Omental fat pad (tissue), 4 donors: Measurements from ENCODE around the gene NMNAT2. TPM values are rescaled to one million over a fixed set of nuclear protein-coding genes. Genes with fewer than 3 reads are reported as not detected.

ENCODE experiments used
- ATAC-seq: fragments of 150-250 bp; one replicate; pipeline ENCODE4 v1.9.1; 2016; ENCODE audit warnings: mild to moderate bottlenecking, moderate library complexity; ENCODE audit not compliant: low FRiP score
- DNase-seq: peaks from one replicate; pipeline ENCODE4 v3.0.0-alpha.2; 2019; ENCODE audit warnings: low spot score
- total RNA-seq, 4 donors: library from RNA; depleted of rRNA; stranded (reverse); fragments of >200 nt; gene quantifications; one replicate each; pipeline ENCODE4 v1.1.0, GENCODE V29; 2016
- TF ChIP-seq, protein P1 (sequence below), 3 donors: fragments of 450-650 bp; IDR thresholded peaks; one replicate each; pipeline ENCODE4 v1.5.1; 2016 to 2017; ENCODE audit warnings: antibody characterized with exemption in 3 of 3, mild to moderate bottlenecking in 3 of 3, moderate library complexity in 2 of 3

NMNAT2 gene
- total RNA-seq, 4 donors from 2014 or later, result 0.84 to 11.3 (median 5.2) TPM

DNA sequence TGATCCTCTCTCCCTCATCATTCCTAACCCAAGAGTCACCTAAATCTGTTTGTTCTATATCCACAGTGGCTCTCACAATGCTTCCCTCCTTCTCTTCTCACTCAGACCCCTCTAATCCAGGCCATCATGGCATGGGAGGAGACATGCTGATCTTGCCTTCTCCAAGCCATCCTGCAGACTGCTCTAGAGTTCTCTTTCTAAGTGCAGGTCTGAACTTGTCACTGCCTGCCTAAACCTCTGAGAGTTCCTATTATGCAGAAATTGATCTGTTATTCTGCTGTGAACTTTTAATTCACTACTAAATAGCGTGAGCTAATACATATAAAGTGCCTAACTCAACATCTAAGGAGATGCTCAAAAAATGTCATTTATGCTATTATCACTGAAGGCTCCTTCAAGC is 205.3 kb downstream of the NMNAT2 start:
- DNase-seq, result no peak
- TF ChIP-seq, protein P1, sequence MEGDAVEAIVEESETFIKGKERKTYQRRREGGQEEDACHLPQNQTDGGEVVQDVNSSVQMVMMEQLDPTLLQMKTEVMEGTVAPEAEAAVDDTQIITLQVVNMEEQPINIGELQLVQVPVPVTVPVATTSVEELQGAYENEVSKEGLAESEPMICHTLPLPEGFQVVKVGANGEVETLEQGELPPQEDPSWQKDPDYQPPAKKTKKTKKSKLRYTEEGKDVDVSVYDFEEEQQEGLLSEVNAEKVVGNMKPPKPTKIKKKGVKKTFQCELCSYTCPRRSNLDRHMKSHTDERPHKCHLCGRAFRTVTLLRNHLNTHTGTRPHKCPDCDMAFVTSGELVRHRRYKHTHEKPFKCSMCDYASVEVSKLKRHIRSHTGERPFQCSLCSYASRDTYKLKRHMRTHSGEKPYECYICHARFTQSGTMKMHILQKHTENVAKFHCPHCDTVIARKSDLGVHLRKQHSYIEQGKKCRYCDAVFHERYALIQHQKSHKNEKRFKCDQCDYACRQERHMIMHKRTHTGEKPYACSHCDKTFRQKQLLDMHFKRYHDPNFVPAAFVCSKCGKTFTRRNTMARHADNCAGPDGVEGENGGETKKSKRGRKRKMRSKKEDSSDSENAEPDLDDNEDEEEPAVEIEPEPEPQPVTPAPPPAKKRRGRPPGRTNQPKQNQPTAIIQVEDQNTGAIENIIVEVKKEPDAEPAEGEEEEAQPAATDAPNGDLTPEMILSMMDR (IDR thresholded peaks at IDR 0.05), result no peak
- ATAC-seq, result no peak

DNA sequence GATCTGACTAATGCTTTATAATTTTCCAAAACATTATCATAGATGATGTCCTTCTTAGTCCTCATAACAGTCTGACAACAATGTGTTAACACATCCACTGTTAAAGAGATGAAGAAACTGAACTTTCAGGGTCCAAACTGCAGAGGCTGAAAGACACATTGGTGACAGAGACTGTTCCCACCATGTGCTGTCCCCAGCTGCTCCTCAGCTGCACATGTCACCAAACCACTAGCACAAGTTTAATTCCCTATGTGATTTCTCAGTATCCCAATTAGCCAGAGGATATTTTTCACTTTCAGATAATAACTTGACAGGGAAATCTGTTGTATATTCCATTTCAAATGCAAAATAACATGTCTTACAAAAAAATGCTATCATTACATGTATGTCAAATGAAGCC is 207.5 kb downstream of the NMNAT2 start:
- ATAC-seq (no peak), DNase-seq (no peak)
- TF ChIP-seq, protein P1 (IDR thresholded peaks at IDR 0.05), result no peak

DNA sequence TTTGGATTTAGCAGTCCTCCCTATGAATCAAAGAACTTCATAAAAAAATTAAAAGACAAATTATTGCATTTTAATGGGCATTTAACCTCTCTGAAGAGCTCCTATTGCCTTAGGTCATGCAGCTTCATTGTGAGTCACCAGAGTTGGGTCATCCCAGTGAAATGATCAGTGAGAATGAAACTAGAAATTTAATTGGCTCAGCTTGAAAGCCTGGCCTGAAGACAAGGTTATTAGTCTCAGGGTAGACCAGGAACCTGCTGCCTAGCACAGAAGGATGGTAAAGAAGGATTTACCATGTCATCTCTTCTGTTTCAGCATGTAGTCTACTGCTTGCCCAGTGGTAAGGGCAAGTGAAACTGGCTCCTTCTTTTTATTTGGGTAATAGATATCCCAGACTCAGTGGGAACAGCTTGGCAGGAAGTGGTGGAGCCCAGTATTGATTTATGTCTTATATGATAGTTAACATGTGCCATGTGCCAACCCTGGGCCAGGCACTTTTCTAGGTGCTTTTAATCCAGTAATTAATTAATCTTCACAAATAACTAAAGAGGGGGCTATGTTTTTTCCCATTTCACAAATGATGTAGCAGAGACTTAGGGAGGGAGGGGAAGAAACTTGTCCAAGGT is 208.5 kb downstream of the NMNAT2 start:
- peak; percentile 89 for ATAC-seq
- no peak for DNase-seq
- TF ChIP-seq, protein P1 (IDR thresholded peaks at IDR 0.05), result no peak

DNA sequence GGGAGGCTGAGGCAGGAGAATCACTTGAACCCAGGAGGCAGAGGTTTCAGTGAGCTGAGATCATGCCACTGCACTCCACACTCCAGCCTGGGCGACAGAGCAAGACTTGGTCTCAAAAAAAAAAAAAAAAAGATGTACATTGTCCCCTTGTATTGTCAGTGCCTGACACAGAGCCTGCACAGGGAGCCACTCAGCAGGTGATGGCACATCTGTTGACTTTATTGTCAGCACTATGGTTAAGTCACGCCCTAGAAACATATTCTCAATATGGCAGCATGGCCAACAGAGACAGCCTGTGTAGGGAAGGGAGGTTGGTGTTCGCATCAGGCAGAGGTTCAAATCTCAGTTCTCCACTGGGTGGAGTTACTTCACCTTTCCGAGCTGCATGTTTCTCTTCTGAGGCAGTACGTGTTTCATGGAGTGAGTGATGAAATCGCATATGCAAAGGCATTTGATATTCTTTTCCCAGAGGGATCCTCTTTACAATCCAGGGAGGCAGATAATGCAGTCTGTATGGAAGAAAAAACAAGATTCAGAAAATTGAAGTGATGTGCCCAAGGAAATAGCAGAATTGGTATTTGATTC is 211.6 kb downstream of the NMNAT2 start:
- DNase-seq, result no peak
- no peak for ATAC-seq
- TF ChIP-seq, protein P1 (IDR thresholded peaks at IDR 0.05), result no peak

DNA sequence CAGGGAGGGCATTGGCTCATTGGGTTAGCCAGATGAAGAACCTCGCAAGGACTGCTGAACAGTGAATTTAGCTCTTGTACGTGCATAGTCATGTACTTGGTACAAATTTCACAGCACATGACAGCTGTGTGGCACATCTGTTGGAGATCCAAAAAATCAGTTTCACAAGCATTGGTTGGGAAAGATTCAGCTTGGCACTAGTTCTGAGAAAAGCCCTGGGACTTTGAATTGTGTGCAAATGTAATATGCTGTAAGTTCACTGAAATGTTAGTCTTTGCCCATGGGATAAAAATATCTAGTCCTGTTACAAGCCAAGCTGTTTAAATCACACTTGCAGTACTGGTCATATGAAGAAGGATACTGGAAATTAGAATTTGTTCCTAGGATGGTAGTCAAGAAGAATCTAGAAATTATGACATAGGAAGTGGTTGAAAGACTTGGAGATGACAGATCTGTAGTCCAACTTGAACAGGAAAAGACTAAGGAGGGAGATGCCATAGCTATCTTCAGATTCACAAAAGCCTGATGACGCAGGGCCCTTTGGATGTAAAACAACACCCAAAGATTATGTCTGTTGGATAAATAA is 212.9 kb downstream of the NMNAT2 start:
- TF ChIP-seq, protein P1 (IDR thresholded peaks at IDR 0.05), result no peak
- DNase-seq (no peak), ATAC-seq (peak; percentile 65)

DNA sequence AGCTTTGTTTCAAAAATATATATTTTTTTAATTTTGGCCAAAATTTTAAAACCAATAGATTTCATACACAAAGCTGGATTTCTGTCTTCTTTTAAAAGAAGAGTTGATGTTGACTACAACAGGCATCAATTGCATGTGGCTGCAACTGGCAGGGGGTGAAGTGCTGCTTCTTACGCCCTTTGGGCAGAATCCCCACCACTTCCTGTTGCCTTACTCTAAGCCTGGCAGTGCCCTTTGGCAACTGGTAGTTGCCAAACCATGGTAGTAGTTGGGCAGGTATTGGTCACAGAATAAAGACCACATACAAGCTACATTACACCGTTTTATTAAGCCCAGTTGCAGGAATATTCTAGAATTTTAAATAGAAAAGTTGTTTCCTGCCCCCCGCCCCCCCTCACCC is 215.1 kb downstream of the NMNAT2 start:
- TF ChIP-seq, protein P1 (IDR thresholded peaks at IDR 0.05), result no peak
- no peak for ATAC-seq
- no peak for DNase-seq

DNA sequence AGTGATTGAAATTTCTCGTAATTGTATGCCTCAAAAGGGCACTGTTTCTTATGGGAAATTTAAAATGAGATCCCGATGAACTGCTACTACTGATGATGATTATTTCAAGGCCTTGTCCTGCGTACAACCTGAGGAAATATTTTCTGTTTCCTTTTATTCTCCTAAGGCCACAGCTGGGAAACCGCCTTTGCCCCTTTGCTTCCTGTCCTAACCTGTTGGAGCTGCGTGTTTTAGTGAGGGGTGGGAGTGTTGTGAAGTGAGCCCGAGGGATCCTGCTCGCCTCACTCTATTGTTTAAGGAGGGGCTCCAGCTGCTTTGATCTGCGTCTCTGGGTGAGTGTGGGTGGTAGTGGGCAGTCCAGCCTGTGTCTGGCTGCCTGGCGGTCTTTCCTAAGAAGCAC is 217.7 kb downstream of the NMNAT2 start:
- no peak for DNase-seq
- ATAC-seq, result no peak
- TF ChIP-seq, protein P1 (IDR thresholded peaks at IDR 0.05), result no peak
